Vagina (tissue), 2 donors: ENCODE data around the gene UBE2G2.

ENCODE experiments used
- POLR2AphosphoS5 ChIP-seq, 2 donors: sonication (generic); formaldehyde crosslinking; IDR thresholded peaks; one replicate each; pipeline ENCODE4 v1.9.0; 2017; ENCODE audit warnings: antibody characterized with exemption in 2 of 2, mild to moderate bottlenecking in 2 of 2, low read depth in 1 of 2; ENCODE audit not compliant: insufficient read depth in 1 of 2
- TF ChIP-seq, protein P1 (sequence below), 3 experiments: fragments of 450-650 bp in 2 of 3; fragments of 200-600 bp in 1 of 3; sonication (generic) in 1 of 3; IDR thresholded peaks; one replicate each; pipeline ENCODE4 v1.5.1; 2017 to 2019; ENCODE audit warnings: antibody characterized with exemption in 3 of 3, mild to moderate bottlenecking in 2 of 3, moderate library complexity in 2 of 3

- TF ChIP-seq, protein P1, sequence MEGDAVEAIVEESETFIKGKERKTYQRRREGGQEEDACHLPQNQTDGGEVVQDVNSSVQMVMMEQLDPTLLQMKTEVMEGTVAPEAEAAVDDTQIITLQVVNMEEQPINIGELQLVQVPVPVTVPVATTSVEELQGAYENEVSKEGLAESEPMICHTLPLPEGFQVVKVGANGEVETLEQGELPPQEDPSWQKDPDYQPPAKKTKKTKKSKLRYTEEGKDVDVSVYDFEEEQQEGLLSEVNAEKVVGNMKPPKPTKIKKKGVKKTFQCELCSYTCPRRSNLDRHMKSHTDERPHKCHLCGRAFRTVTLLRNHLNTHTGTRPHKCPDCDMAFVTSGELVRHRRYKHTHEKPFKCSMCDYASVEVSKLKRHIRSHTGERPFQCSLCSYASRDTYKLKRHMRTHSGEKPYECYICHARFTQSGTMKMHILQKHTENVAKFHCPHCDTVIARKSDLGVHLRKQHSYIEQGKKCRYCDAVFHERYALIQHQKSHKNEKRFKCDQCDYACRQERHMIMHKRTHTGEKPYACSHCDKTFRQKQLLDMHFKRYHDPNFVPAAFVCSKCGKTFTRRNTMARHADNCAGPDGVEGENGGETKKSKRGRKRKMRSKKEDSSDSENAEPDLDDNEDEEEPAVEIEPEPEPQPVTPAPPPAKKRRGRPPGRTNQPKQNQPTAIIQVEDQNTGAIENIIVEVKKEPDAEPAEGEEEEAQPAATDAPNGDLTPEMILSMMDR (IDR thresholded peaks at IDR 0.05) = no peak
- no peak for TF ChIP-seq POLR2AphosphoS5 (IDR thresholded peaks at IDR 0.05; ENCODE audit: insufficient read depth in 1 of 2, low read depth in 1 of 2)
Measured at GRCh38 chr21:44820851-44821250, 19.2 kb upstream of the UBE2G2 start.
